ENCODE data around the gene LRP8. TPM values are rescaled to one million over a fixed set of nuclear protein-coding genes. Genes with fewer than 3 reads are reported as not detected.

Gene LRP8
- total and polyA plus RNA-seq, 9 of the 15 experiments (the other 6 are each of a cell fraction or from before 2014, with no cell fraction given): 7.1 to 56.1 (median 31.3) TPM

- TF ChIP-seq ZBTB49 (CRISPR knock-in tag; IDR thresholded peaks at IDR 0.05; ENCODE audit: borderline replicate concordance) (no peak), ZNF766 (CRISPR knock-in tag; conservative IDR thresholded peaks at IDR 0.05) (no peak), ZNF609 (CRISPR knock-in tag; IDR thresholded peaks at IDR 0.05; ENCODE audit: borderline replicate concordance) (no peak), ZNF121 (CRISPR knock-in tag; conservative IDR thresholded peaks at IDR 0.05) (no peak)
Observed at GRCh38 chr1:53265581-53265980, 62.3 kb downstream of the LRP8 start (continued).

Measured in K562 (cell line).